ENCODE results near the gene SLC4A2.

Gene SLC4A2

GRCh38 chr7:151060113-151060415, 675 bp downstream of the SLC4A2 start:
- peak overlapping the region; percentile 75 for H3K4me3 ChIP-seq (replicated peaks; ENCODE audit: low read depth, low read length)
- H3K27me3 ChIP-seq (replicated peaks; ENCODE audit: control insufficient read depth, insufficient read depth, low read length), result no peaks in the 10 kb centered on the region
- no peak for DNase-seq (ENCODE audit: extremely low read depth, insufficient read length)
- H3K36me3 ChIP-seq (ENCODE audit: control insufficient read depth, insufficient read depth, low read length), result peaks cover 3% of the 10 kb centered on the region
- no peak for TF ChIP-seq CTCF (IDR thresholded peaks at IDR 0.05; ENCODE audit: insufficient read depth, low read length, poor library complexity, severe bottlenecking)

DNA sequence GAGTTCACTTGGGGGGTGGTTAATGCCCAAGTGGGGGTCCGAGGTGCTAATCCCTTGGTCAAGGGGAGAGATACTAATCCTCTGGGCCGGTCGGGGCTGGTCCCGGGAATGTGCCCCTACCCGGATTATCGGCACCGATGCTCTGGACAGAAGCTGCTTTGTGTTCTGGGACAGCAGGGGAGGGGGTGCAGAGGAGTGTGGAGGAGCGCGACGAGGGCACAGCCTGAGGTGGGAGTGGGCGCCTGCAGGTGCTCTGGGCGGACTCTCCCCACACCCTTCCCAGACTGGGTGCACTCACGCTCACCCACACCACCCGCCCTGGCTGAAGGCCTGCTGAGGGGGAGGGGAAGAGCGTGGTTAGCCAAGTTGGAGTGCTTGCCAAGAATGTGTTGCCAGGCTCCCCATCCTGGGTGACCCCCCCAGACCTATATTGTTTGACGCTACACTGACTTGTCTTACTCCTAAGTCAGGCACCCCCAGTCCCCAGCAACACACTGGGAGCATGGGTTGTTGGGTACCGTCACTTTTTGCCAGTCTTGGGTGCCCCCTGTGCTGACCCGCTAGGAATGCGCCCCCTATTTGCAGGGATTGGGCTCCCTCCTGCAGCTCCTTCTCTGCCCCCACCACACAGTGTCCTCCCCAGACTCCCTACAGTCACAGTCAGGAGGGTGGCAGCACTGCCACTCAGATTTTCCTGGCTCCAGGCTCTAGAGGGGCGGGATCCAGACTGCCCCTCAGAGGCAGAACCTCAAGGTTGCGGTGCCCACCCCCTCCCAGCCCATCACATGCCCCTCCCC, 1.2 kb downstream of the SLC4A2 start:
- DNase-seq (ENCODE audit: extremely low read depth, insufficient read length), result no peak
- Histone ChIP-seq H3K27me3 (replicated peaks; ENCODE audit: control insufficient read depth, insufficient read depth, low read length) (no peaks in the 10 kb centered on the region), H3K4me3 (replicated peaks; ENCODE audit: low read depth, low read length) (peak overlapping the region; percentile 75), H3K36me3 (ENCODE audit: control insufficient read depth, insufficient read depth, low read length) (peaks cover 6% of the 10 kb centered on the region)
- TF ChIP-seq CTCF (IDR thresholded peaks at IDR 0.05; ENCODE audit: insufficient read depth, low read length, poor library complexity, severe bottlenecking), result peak; percentile 8

GRCh38 chr7:151061213-151062110, 2.1 kb downstream of the SLC4A2 start:
- Histone ChIP-seq H3K4me3 (replicated peaks; ENCODE audit: low read depth, low read length) (peak overlapping the region; percentile 75), H3K36me3 (ENCODE audit: control insufficient read depth, insufficient read depth, low read length) (peaks cover 8% of the 10 kb centered on the region), H3K27me3 (replicated peaks; ENCODE audit: control insufficient read depth, insufficient read depth, low read length) (no peaks in the 10 kb centered on the region)
- no peak for DNase-seq (ENCODE audit: extremely low read depth, insufficient read length)
- no peak for TF ChIP-seq CTCF (IDR thresholded peaks at IDR 0.05; ENCODE audit: insufficient read depth, low read length, poor library complexity, severe bottlenecking)

- H3K36me3 ChIP-seq (ENCODE audit: control insufficient read depth, insufficient read depth, low read length), result peaks cover 10% of the 10 kb centered on the region
- DNase-seq (ENCODE audit: extremely low read depth, insufficient read length), result no peak
- H3K27me3 ChIP-seq (replicated peaks; ENCODE audit: control insufficient read depth, insufficient read depth, low read length), result no peaks in the 10 kb centered on the region
- no peak for TF ChIP-seq CTCF (IDR thresholded peaks at IDR 0.05; ENCODE audit: insufficient read depth, low read length, poor library complexity, severe bottlenecking)
- no peak overlapping the region for H3K4me3 ChIP-seq (replicated peaks; ENCODE audit: low read depth, low read length)
Measured at GRCh38 chr7:151062111-151062398, 2.7 kb downstream of the SLC4A2 start.

- H3K27me3 ChIP-seq (replicated peaks; ENCODE audit: control insufficient read depth, insufficient read depth, low read length), result no peaks in the 10 kb centered on the region
- no peak for TF ChIP-seq CTCF (IDR thresholded peaks at IDR 0.05; ENCODE audit: insufficient read depth, low read length, poor library complexity, severe bottlenecking)
- H3K4me3 ChIP-seq (replicated peaks; ENCODE audit: low read depth, low read length), result no peak overlapping the region
- no peak for DNase-seq (ENCODE audit: extremely low read depth, insufficient read length)
- H3K36me3 ChIP-seq (ENCODE audit: control insufficient read depth, insufficient read depth, low read length), result peaks cover 14% of the 10 kb centered on the region
Measured at GRCh38 chr7:151062399-151063211, 3.2 kb downstream of the SLC4A2 start.

Data from GM06990 (cell line).